ENCODE data around the gene WDR4. TPM values are rescaled to one million over a fixed set of nuclear protein-coding genes. Genes with fewer than 3 reads are reported as not detected.

WDR4 gene
- total RNA-seq, 1 donor from 2014 or later = 38.4 TPM

DNA sequence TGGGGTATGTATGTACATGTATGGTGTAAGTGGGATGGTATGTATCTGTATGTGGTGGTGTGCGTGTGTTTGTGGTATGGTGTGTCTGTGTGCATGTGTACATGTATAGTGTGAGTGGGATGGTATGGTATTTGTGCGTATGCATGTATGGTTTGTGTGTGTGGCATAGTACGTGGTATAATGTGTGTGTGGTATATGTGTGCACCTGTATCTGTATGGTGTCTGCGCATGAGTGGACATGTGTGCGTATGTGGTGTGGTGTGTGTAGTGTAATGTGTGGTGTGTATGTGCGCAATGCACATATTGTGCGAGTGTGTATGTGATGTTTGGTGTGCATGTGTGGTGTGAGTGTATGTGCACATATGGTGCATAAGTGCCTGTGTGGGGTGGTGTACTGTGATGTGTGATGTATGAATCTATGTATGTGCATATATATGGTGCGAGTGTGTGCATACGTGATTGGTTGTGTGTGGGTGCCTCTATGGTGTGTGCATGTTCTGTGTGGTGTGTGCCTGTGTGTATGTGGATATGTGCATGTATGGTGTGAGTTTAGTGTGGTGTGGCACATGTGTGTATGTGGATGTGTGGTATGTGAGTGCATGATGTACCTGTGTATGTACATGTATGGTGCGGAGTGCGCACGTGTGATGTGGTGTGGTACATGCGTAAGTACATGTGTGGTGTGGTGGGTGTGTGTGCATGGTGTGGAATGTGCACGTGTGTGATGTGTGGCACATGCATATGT, 38.8 kb downstream of the WDR4 start:
- intact Hi-C loops (cut with micrococcal nuclease) = no loop called here

DNA sequence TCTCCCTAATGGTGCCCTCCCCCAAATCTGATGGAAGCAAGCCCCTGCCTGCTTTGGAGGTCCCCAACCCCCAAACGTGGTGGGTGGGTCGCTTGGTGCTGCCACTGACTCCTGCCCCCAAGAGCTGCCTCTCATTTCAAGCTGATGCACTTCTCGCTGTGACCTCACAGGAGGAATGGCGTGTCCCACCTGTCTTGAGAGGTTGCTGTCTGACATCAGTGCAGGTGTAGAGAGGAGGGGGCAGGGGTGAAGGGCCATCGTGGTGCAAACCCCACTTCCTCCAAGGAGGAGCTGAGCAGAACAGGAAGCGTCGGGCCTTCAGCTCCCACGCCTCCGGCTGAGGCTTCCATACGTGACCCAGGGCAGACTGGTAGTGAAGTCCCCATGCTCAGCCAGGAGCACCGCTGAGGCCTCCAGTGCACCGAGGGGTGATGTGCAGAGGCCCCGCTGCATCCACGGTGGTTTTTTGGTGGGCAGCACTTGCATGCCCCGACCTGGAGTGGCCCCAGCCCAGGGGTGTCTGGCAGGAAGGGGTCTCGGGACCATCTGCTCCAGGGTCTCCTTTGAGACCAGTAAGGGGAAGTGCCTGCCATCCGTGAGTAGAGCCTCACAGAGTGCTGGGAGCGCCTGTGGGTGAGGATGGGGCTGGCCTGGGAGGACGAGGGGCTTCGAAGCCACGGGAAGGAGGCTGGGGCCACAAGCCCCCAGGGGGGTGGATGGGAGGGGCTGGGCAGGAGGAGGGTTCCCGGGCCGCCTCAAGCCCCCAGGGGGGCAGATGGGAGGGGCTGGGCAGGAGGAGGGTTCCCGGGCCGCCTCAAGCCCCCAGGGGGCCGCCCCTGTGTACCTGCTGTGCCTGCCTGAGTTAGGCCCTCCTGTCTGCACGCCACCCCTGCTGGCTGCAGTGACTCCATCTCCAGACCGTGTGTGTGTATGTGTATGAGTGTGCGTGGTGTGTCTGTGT, 39.8 kb downstream of the WDR4 start:
- intact Hi-C loops (cut with micrococcal nuclease) = loop anchor here (10.0 kb wide), 1 partner anchor 695 kb away; no protein-coding TSS in a partner anchor

DNA sequence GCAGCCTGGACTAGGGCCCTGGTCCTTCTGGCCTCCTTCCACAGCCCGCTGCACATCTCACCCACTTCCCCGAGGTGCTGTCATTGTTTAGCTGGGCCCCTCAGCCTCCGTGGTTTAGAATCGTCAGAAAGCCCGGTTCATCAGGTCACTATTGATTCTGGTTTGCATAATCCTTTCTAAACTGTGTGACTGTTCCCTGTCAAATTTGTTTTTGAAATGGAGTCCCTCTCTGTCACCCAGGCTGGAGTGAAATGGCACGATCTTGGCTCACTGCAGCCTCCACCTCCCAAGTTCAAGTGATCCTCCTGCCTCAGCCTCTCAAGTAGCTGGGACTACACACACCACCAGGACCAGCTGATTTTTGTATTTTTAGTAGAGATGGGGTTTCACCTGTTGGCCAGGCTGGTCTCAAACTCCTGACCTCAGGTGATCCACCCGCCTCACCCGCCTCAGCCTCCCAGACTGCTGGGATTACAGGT, 41.1 kb downstream of the WDR4 start:
- intact Hi-C loops (cut with micrococcal nuclease) = loop anchor here (10.0 kb wide), 1 partner anchor 693 kb away; no protein-coding TSS in a partner anchor

DNA sequence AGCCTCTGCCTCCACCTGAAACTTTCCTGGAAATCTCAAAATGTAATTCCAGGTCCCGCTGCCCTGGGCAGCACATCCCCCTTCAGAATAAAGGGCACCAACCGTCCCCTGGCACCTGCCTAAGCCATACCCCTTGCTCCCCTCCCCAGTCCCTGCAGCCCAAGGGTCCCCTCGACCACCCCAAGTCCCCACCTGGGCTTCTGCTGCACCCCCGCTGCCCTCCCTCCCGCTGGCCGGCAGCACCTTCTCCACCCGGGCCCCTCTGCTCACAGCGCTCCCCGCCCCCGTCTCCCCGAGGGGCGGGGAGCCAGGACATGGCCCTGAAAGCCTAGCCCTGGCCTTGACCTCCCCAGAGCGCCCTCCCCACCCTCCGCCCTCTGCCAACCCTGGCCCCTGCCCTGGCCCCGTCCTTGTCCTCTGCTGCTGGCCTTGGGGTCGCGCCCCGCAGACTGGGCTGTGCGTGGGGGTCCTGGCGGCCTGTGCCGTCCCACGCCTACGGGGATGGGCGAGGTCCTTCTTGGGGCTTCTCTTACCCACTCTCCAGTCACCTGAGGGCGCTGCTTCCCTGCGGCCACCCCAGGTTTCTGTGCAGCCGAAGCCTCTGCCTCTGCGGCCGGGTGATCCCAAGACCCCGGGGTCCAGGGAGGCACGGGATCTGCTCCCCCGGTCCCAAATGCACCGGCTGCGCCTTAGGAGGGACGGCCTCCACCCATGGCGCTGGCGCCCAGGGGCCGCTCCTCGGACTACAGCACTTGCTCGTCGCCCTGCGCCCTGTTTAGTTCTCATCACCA, 41.7 kb downstream of the WDR4 start:
- intact Hi-C loops (cut with micrococcal nuclease) = loop anchor here (10.0 kb wide), 1 partner anchor 693 kb away; no protein-coding TSS in a partner anchor

DNA sequence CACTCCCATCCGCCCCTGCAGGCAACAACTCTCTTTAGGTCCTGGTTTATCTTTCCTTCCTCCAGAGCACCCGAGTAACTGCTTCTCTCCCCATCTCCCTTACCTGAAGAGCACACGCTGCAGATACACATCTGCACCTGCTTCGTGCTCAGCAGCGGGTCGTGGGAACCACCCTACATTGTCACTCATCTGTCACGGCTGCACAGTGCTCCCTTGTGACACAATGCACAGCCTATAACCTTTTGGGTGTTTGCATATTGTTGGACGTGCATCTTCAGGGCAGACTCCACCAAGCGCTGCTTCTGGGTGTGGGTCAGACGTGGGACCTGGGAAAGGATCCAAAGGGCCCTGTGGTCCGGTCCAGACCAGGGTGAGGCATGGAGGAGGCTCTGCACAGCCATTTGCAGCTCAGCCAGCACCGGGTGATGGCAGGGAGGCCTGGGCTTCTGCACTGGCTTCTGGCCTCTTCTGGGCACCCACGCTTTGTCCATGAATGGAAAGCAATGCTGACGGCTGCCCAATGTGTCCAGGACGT, 42.5 kb downstream of the WDR4 start:
- intact Hi-C loops (cut with micrococcal nuclease) = loop anchor here (10.0 kb wide), 1 partner anchor 692 kb away; no protein-coding TSS in a partner anchor

DNA sequence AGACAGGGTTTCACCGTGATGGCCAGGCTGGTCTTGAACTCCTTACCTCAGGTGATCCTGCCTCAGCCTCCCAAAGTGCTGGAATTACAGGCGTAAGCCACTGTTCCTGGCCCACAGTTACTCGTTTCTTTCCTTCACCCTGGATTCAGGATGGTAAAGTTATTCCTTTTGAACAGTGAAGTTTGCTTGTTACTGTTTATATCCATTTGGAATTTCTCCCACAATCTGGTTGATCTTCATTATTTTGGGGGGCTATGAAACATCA, 43.0 kb downstream of the WDR4 start:
- intact Hi-C loops (cut with micrococcal nuclease) = loop anchor here (10.0 kb wide), 1 partner anchor 692 kb away; no protein-coding TSS in a partner anchor

DNA sequence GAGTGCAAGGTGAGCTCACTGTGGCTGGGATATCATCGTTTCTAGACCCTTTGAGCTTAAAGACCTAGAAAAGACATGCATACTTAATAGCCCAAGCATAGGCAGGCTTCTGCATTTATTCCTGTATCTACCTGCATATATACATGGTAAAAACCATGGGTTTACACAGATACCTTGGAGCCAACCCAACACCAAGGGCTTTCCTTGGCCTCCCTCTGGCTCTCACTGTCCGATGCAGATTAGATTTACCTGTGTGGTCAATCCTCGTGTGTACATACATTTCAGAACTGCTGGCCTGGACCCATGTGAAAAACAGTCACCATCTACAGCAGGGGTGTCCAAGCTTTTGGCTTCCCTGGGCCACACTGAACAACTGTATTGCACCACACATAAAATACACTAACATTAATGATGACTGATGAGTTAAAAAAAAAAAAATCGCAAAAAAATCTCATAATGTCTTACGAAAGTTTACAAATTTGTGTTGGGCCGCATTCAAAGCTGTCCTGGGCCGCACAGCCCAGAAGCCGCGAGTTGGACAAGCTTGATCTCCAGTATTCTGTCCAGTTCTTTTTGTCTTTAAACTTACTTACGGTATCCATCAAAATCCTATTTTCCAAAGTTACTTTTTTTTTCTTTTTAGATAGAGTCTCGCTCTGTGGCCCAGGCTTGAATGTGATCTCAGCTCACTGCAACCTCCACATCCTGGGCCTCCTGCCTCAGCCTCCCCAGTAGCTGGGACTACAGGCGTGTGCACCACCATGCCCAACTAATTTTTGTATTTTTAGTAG, 43.5 kb downstream of the WDR4 start:
- intact Hi-C loops (cut with micrococcal nuclease) = loop anchor here (10.0 kb wide), 1 partner anchor 691 kb away; no protein-coding TSS in a partner anchor

DNA sequence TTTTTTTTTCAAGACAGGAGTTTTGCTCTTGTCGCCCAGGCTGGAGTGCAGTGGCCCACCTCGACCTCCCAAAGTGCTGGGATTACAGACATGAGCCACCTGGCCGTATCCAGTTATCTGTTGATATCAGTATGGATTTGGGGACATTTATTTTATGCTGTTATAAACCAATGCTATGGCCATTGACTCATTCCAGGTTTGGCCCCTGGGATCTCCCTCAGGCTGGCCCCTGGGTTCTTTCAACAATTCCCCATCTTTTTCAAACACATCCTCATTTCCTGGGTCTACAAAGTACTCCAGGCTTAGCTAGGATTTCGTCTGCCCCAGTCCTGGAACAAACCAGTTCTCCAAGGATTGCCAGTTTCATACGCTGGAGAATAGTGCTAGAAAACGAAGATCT, 44.1 kb downstream of the WDR4 start:
- intact Hi-C loops (cut with micrococcal nuclease) = loop anchor here (10.0 kb wide), 1 partner anchor 690 kb away; no protein-coding TSS in a partner anchor

DNA sequence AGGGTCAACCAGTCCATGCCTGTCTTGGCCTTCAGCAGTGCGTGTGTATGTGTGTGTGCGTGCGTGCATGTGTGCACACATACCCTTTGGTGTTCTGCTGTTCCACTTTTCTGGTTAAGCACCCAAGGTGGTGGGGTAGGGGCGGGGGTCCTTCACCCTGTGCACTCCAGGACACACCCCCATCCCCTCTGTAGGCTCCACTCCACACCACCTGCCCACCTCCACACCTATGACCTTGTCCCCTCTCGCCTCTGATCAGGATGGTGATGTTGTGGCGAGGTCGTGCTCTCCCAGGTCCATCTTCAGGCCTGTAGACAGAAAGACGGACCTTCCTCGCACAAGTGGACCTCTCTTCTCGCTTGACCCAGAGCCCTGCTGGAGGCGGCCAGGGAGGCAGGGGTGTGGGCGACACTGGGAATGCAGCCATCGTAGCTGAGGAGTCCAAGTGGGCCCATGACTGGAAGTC, 44.6 kb downstream of the WDR4 start:
- intact Hi-C loops (cut with micrococcal nuclease) = loop anchor here (5.0 to 10.0 kb wide), 2 partner anchors 152 to 690 kb away; no protein-coding TSS in a partner anchor

DNA sequence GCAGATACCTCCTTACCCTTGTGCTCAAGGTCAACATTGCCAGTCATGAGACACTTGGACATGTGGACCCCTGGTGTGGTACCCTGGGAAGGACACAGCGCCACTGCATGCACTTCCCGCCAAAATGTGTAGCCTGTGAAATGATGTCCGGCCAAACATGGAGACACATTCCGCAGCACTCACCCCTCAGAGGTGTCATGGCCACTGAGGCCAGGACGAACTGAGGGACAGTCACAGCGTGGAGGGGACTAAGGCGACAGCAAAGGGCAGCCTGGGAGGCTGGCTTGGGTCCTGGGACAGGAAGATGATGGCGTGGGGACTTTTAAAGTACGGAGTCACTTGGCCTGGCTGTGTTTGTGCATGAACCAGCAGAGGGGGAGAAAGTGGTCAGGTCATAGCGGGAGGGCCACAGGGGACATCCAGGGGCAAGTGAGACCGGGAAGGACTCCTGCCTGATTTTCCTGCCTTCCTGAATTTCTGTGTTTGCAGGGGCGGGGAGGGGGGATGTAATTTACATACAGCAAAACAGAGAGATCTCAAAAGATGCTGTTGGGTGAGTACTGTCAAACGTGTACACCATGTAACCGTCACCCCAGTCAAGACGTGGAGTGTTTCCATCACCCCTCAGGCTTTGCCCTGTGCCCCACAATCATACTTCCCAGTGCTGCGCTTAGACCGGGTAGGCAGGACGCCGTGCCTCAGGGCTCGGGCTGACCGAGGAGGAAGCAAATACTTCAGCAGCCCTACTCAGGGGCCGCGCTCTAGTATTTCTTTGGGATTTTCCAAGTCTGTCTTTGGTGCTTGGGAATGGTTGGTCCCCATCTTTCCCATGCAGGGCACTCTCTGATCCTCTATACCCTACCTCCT, 45.2 kb downstream of the WDR4 start:
- intact Hi-C loops (cut with micrococcal nuclease) = loop anchor here (1.0 to 10.0 kb wide), 6 partner anchors 99 to 689 kb away; no protein-coding TSS in a partner anchor

DNA sequence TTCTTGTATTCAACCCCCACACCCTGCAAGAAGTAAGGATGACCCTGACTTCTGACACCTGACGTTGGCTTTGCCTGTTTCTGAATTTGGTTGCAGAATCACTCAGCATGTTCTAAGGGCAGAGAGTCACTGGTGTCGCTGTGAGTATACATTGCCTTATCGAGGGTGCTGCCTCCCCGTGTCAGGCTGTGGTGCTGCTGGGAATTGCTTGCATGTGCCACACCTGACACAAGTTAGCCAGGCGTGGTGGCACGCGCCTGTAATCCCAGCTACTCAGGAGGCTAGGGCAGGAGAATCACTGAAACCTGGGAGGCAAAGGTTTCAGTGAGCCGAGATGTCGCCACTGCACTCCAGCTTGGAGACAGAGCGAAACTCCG, 45.9 kb downstream of the WDR4 start:
- intact Hi-C loops (cut with micrococcal nuclease) = loop anchor here (1.0 to 10.0 kb wide), 6 partner anchors 99 to 689 kb away; no protein-coding TSS in a partner anchor

DNA sequence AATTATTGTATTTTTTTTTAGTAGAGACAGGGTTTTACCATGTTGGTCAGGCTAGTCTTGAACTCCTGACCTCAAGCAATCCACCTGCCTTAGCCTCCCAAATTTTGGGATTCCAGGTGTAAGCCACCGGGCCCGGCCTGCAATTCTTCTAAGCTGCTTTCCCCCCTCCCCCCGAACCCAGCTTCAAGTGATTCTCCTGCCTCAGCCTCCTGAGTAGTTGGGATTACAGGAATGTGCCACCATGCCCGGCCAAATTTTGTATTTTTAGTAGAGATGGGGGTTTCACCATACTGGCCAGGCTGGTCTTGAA, 47.1 kb downstream of the WDR4 start:
- intact Hi-C loops (cut with micrococcal nuclease) = loop anchor here (2.0 to 10.0 kb wide), 5 partner anchors 97 to 687 kb away; no protein-coding TSS in a partner anchor

DNA sequence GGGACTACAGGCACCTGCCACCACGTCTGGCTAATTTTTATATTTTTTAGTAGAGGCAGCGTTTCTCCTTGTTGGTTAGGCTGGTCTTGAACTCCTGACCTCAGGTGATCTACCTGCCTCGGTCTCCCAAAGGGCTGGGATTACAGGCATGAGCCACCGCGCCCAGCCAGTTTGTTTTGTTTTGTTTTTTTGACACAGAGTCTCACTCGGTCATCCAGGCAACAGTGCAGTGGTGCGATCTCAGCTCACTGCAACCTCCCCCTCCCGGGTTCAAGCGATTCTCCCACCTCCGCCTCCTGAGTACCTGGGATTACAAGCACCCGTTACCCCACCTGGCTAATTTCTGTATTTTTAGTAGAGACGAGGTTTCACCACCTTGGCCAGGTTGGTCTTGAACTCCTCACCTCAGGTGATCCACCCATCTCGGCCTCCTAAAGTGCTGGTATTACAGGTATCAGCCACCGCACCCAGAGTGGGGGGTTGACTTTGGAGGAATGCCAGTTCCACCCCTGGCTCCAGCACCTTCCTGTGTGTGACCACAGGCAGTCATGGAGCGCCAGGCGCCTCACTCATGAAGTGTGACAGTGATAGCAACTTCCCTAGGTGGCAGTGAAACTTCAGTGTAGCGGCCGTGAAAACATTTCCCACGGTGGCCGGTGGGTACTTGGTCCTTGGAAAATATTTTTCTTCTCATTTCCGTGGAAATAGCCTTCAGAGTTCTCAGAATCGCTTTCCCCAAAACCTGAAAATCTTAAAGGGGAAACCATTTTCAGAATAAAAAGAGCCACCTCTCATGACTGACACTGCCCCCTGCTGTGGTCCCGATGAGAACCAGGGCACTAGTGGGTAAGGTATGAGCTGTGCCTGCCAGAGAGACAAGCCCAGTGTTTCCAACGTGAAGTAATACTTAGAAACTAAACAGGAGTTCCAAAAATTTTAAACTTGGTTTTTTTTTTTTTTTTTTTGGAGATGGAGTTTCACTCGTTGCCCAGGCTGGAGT, 48.6 kb downstream of the WDR4 start:
- intact Hi-C loops (cut with micrococcal nuclease) = loop anchor here (5.0 to 10.0 kb wide), 2 partner anchors 148 to 686 kb away; no protein-coding TSS in a partner anchor

DNA sequence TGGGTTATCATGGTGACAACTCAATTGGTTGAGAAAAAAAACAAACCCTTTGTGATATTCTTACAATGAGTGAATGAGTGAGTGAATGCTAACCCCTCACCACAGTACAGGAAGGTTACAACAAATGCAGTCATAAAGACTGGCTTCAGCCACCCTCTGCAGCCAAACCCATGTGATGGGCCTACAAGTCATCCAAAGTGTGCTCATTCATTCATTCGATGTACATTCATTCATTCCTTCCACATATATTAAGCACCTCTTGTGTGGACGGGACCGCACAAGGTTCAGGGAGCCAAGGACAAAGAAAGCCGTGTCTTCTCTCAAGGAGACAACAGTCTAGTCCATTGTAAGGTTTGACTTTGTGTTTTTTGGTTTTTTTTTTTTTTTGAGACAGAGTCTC, 49.4 kb downstream of the WDR4 start:
- intact Hi-C loops (cut with micrococcal nuclease) = loop anchor here (5.0 to 10.0 kb wide), 2 partner anchors 148 to 685 kb away; no protein-coding TSS in a partner anchor

DNA sequence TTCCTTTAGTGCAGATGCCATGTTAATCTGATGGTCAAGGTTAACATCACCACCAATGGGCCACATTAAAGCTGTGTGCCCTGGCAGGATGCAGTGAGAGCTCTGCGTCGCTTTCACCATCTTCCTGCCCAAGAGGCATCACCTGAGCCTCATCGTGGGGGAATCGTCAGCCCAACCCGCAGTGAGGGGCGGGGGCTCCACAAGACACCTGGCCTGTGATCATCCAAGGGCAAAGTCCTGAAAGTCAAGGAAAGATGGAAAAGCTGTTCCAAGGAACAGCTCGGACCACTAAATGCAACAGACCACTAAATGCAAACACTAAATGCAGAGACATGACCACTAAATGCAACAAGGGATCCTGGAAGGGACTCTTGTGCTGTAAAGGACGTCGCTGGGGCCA, 49.9 kb downstream of the WDR4 start:
- intact Hi-C loops (cut with micrococcal nuclease) = no loop called here

DNA sequence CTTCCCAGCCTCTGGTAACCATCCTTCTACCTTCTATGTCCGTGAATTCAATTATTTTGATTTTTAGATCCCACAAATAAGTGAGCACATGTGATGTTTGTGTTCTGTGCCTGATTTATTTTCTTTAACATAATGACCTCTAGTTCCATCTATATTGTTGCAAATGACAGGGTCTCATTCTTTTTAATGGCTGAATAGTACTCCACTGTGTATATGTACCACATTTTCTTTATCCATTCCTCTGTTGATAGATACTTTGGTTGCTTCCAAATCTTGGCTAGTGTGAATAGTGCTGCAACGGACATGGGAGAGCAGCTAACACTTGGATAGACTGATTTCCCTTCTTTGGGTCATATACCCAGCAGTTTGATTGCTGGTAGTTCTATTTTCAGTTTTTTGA, 51.8 kb downstream of the WDR4 start:
- intact Hi-C loops (cut with micrococcal nuclease) = no loop called here

Data from T-helper 1 cell treated with Interleukin-12 subunit alpha and Interleukin-12 subunit beta and Interleukin-4 antibody, amounts not matched to agents 30 ng/mL and 1 ng/mL, for 36 hours (primary cell).